Gastroesophageal sphincter (tissue), 4 donors: ENCODE results near the gene DTHD1. TPM values are rescaled to one million over a fixed set of nuclear protein-coding genes. Genes with fewer than 3 reads are reported as not detected.

Experiments
- ATAC-seq: fragments of 150-250 bp; one replicate; pipeline ENCODE4 v1.9.1; 2016; ENCODE audit warnings: mild to moderate bottlenecking, moderate library complexity
- H3K27ac ChIP-seq, 4 donors: fragments of 200-600 bp; sonication (generic) in 3 of 4; 1 replicate in 3 of 4; 2 replicates in 1 of 4; pipeline ENCODE4 v1.5.1; 2016 to 2019
- H3K27me3 ChIP-seq: fragments of 200-600 bp; sonication (generic); one replicate; pipeline ENCODE4 v1.5.1; 2019
- H3K36me3 ChIP-seq, 2 donors: fragments of 200-600 bp; sonication (generic); one replicate each; pipeline ENCODE4 v1.5.1; 2019; ENCODE audit warnings: control low read depth in 1 of 2
- H3K4me1 ChIP-seq, 3 donors: fragments of 200-600 bp; sonication (generic); 1 replicate in 2 of 3; 2 replicates in 1 of 3; pipeline ENCODE4 v1.5.1; 2016 to 2019; ENCODE audit warnings: control low read depth in 2 of 3
- H3K4me3 ChIP-seq, 2 donors: fragments of 200-600 bp; sonication (generic); one replicate each; pipeline ENCODE4 v1.5.1; 2019; ENCODE audit warnings: mild to moderate bottlenecking in 1 of 2, moderate library complexity in 1 of 2
- H3K9me3 ChIP-seq, 3 donors: fragments of 200-600 bp; sonication (generic); one replicate each; pipeline ENCODE4 v1.5.1; 2017 to 2019; ENCODE audit warnings: control low read depth in 2 of 3
- CTCF ChIP-seq, 4 experiments: fragments of 200-600 bp in 2 of 4; fragments of 450-650 bp in 2 of 4; sonication (generic) in 1 of 4; IDR thresholded peaks; one replicate each; pipeline ENCODE4 v1.5.1; 2017 to 2019; ENCODE audit warnings: antibody characterized with exemption in 4 of 4, mild to moderate bottlenecking in 2 of 4, moderate library complexity in 2 of 4
- EP300 ChIP-seq: sonication (generic); formaldehyde crosslinking; IDR thresholded peaks from one replicate; pipeline ENCODE4 v1.6.1; 2017; ENCODE audit warnings: antibody characterized with exemption, mild to moderate bottlenecking
- POLR2A ChIP-seq, 2 donors: fragments of 450-650 bp; IDR thresholded peaks; one replicate each; pipeline ENCODE4 v1.6.1; 2017; ENCODE audit warnings: antibody characterized with exemption in 2 of 2, mild to moderate bottlenecking in 2 of 2, moderate library complexity in 1 of 2
- POLR2AphosphoS5 ChIP-seq: sonication (generic); formaldehyde crosslinking; IDR thresholded peaks from one replicate; pipeline ENCODE4 v1.6.1; 2017; ENCODE audit warnings: antibody characterized with exemption
- WGBS, 2 donors: methylation state at CpG; one replicate each; pipeline ENCODE4 v1.1.5; 2018; ENCODE audit warnings: low coverage in 1 of 2; 5-methylcytosine and 5-hydroxymethylcytosine counted together
- total RNA-seq, 4 donors: library from RNA; depleted of rRNA; stranded (reverse); fragments of >200 nt; gene quantifications; one replicate each; pipeline ENCODE4 v1.1.0, GENCODE V29; 2016

DTHD1 gene
- total RNA-seq, 4 donors from 2014 or later = 0.15 to 0.81 TPM; not detected in 2

DNA sequence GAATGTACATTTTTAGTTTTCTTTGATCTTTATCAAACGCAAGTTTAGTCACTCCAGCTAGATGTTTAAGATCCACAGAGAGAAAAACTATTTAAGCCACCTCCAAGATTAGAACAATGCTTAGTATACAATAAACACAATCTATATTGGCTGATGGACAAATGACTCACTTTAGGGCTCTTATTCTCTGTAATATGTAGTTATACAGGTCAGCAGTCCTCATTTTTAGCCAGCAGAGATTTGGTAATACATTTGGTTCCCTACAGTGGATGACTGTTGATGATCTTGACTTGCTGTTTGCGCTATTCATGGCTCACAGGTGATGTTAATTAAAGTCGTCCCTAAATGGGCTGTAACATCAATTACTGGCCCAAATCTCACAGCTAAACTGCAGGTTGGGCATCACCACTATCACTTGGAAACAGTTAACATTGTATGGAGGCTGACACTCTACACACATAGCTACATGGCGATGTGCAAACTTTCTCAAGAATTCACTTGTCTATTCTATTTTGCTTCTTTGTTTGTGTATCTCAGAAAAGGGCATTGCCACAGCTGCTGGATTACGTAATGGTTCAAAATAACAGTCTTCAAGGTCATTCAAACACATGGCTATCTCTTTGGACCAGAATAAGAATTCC, 11.8 kb upstream of the DTHD1 start:
- no peaks in the 10 kb centered on the region for H3K36me3 ChIP-seq
- 74 to 78% methylated on average over 5 of the region's 5 CpGs for WGBS, 2 donors
- TF ChIP-seq EP300 (no peak), CTCF (IDR thresholded peaks at IDR 0.05) (no peak), POLR2A (IDR thresholded peaks at IDR 0.05) (no peak), POLR2AphosphoS5 (no peak)
- no peaks in the 10 kb centered on the region for H3K27me3 ChIP-seq
- H3K4me1 ChIP-seq = no peaks in the 10 kb centered on the region
- ATAC-seq = no peak
- no peak overlapping the region for H3K4me3 ChIP-seq
- no peaks in the 10 kb centered on the region for H3K9me3 ChIP-seq
- no peak overlapping the region for H3K27ac ChIP-seq

DNA sequence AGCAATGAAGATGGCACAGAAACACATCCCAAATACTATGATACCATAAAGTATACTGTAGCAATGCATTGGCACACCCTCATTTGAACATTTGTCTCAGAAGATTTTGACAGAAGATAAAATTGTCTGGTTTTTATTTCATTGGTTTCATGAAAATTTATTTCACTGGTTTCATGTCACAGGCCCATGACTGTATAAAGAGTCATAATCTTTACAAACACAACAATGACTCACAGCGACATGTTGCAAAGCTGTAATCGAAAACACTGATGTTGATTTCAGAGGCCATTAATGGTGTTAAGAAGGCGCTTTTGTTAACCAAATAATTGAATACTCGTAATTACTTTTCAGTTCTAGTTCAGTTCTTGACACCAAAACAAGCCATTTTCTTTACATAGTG, 8.1 kb upstream of the DTHD1 start:
- H3K9me3 ChIP-seq = no peaks in the 10 kb centered on the region
- no peak for ATAC-seq
- TF ChIP-seq POLR2A (IDR thresholded peaks at IDR 0.05) (no peak), POLR2AphosphoS5 (no peak), CTCF (IDR thresholded peaks at IDR 0.05) (no peak), EP300 (no peak)

DNA sequence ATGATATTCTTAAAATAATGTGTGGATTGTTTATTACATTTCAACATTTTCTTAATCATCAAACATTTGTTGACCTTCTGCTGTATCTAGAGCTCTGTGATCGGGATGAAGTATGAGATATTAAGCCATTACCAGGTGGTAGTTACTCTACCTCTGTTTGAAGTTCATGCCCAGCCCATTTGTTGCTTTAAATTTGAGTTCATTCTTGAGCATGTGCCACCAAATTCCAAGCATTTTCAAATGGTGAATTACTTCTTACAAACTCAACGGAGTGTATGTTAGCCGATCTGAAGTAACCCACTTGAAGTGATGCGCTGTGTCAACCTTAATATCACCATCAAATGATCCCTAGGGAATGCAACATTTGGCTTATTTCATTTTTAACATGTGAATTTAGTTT, 7.3 kb upstream of the DTHD1 start:
- H3K27me3 ChIP-seq = no peaks in the 10 kb centered on the region
- H3K4me3 ChIP-seq = no peak overlapping the region
- no peaks in the 10 kb centered on the region for H3K9me3 ChIP-seq
- WGBS, 2 donors = 78 to 87% methylated on average over 3 to 4 of the region's 4 CpGs
- TF ChIP-seq CTCF (IDR thresholded peaks at IDR 0.05) (no peak), POLR2A (IDR thresholded peaks at IDR 0.05) (no peak), EP300 (no peak), POLR2AphosphoS5 (no peak)
- no peak overlapping the region for H3K27ac ChIP-seq
- no peaks in the 10 kb centered on the region for H3K4me1 ChIP-seq
- no peak for ATAC-seq
- H3K36me3 ChIP-seq = no peaks in the 10 kb centered on the region

More for the DNA sequence above, 8.1 kb upstream of the DTHD1 start:
- Histone ChIP-seq H3K4me1 (no peaks in the 10 kb centered on the region), H3K27ac (no peak overlapping the region), H3K36me3 (no peaks in the 10 kb centered on the region), H3K27me3 (no peaks in the 10 kb centered on the region), H3K4me3 (no peak overlapping the region)
- 70 to 80% methylated on average over 4 of the region's 4 CpGs for WGBS, 2 donors

DNA sequence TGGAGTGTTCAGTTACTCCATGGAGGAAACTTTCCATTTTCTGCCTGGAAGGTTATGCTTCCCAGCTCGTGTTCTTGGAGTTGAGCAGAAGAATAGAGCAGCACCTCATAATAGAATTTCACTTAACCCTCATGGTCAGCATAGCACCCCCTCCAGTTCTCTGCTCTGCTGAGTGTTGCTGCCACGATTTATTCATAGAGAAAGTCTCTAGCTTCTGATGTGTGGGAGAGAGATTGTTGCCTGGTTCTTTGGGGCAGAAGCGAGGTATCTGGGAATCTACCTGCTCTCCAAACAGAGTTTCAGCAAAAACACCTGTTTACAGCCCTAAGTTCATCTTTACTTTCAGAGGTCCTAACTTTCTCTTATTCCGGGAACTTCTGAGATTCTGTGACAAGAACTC, 3.9 kb upstream of the DTHD1 start:
- no peak for TF ChIP-seq POLR2AphosphoS5
- no peak for TF ChIP-seq EP300
- no peak for TF ChIP-seq CTCF (IDR thresholded peaks at IDR 0.05)
- no peak for TF ChIP-seq POLR2A (IDR thresholded peaks at IDR 0.05)
- WGBS, 2 donors = 78% methylated on average over 3 of the region's 4 CpGs; no CpG with 5 or more reads in 1 of the 2 donors
- Histone ChIP-seq H3K27me3 (peaks cover 8% of the 10 kb centered on the region), H3K36me3 (no peaks in the 10 kb centered on the region), H3K27ac (no peak overlapping the region), H3K4me1 (no peaks in the 10 kb centered on the region), H3K4me3 (no peak overlapping the region), H3K9me3 (no peaks in the 10 kb centered on the region)
- ATAC-seq = no peak

DNA sequence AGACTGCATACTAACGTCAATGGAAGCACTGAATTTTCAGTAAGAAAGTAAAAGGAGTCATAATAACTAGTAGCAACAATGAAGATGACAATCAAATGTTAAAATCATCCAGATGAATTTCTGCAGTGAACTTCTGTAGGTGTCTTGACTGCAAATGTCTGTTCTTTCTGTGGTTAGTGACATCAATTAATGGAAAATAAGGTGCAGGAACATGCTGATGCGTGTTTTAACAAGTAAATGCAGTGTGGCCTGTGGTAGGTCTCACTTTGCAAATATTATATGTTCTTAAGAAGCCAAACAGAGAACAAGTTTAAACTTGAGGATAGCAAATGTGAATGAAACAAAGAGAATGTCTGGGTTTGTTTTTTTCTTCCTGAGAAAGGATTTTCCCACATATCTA, 2.6 kb upstream of the DTHD1 start:
- H3K4me3 ChIP-seq = no peak overlapping the region
- TF ChIP-seq EP300 (no peak), CTCF (IDR thresholded peaks at IDR 0.05) (no peak), POLR2A (IDR thresholded peaks at IDR 0.05) (no peak), POLR2AphosphoS5 (no peak)
- no peak overlapping the region for H3K27ac ChIP-seq
- WGBS, 2 donors = 65 to 93% methylated on average over 2 of the region's 2 CpGs
- no peaks in the 10 kb centered on the region for H3K4me1 ChIP-seq
- peaks cover 8% of the 10 kb centered on the region for H3K27me3 ChIP-seq
- no peak for ATAC-seq
- no peaks in the 10 kb centered on the region for H3K9me3 ChIP-seq
- H3K36me3 ChIP-seq = no peaks in the 10 kb centered on the region
